ENCODE results near the gene KANSL3.

Gene KANSL3

DNA sequence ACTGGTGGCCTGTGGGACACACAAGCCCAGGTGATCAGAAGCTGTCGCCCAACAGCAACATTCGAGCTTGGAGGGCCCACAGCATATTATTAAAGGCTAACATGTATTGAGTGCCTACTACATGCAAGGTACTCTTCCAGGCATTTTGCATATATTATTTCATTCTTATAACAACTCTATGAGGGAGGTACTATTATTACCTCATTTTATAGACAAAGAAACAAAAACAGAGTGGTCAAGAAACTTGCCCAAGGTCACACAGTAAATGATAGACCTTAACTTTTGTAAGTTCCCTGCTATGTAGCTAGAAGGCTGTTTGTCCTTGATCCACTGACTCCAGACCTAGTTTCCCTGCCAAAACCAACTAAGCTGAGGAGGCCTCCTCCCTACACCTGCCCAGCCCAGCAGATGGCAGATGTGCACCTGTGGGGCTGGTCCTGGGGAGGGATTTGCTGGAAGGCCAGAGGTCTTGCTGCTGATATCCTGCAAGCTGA, 35.7 kb downstream of the KANSL3 start:
- H3K27ac ChIP-seq: no peak overlapping the region
- no peak for TF ChIP-seq ZFX (IDR thresholded peaks at IDR 0.05; ENCODE audit: borderline replicate concordance)
- TF ChIP-seq, protein P1, sequence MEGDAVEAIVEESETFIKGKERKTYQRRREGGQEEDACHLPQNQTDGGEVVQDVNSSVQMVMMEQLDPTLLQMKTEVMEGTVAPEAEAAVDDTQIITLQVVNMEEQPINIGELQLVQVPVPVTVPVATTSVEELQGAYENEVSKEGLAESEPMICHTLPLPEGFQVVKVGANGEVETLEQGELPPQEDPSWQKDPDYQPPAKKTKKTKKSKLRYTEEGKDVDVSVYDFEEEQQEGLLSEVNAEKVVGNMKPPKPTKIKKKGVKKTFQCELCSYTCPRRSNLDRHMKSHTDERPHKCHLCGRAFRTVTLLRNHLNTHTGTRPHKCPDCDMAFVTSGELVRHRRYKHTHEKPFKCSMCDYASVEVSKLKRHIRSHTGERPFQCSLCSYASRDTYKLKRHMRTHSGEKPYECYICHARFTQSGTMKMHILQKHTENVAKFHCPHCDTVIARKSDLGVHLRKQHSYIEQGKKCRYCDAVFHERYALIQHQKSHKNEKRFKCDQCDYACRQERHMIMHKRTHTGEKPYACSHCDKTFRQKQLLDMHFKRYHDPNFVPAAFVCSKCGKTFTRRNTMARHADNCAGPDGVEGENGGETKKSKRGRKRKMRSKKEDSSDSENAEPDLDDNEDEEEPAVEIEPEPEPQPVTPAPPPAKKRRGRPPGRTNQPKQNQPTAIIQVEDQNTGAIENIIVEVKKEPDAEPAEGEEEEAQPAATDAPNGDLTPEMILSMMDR (IDR thresholded peaks at IDR 0.05): peak; percentile 19

DNA sequence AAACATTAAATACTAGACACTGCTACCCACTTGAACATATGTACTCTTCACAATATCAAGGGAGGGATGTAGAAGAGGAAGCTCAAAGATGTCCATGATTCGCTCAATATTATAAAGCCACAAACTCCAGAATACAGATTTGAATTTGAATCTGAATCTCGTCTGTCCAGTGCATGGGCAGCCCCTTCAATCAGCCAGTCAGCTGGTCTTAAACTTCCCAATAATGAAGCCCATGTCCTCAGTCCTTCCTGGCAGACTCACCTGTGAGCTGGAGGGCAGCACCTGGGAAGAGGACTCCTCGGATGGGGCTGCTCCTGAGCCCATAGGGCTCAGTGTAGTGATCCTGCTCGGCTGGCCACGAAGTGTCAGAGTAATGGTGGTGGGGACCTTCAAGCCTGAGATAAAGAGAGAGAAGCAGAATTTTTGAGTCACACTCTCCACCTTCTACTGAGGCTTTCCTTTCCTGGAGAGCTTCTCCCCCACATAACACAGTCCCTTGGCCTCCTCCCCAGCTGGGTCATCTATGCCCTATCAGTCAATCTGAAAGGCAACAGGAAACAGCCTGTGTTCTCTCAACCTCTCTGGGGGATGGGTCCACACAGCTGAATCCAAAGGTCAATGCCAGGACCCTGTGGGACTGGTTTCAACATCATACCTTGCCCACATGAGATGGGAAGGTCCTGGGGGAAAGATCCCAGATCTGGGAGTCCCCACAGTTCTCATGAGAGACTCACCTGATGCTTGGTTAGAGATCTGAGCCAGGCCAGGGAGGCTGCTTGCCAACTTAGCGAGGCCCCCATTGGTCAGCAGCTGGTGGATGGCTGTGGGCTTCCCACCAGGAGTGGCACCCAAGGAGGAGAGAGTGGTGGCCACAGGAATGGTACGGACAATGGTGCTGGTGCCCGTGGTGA, 36.5 kb downstream of the KANSL3 start:
- no peak overlapping the region for H3K27ac ChIP-seq
- TF ChIP-seq, protein P1 (IDR thresholded peaks at IDR 0.05): no peak
- TF ChIP-seq ZFX (IDR thresholded peaks at IDR 0.05; ENCODE audit: borderline replicate concordance): no peak

DNA sequence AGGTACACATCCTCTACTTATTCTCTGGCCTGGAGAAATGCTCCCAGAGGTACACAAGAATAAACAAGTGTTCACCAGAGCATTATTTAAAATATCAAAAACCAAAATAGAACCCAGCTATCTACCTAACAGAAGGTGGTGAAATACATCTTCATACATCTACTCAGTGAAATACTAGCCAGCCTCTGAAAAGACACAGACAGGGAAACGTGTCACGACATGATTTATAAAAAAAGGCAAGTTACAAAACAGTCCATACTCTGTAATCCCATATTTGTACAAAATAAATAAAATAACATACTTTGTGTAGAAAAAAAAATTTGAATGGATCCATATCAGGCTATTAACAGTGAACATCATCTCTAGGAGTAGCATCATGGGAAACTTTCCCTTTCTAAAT, 38.2 kb downstream of the KANSL3 start:
- TF ChIP-seq, protein P1 (IDR thresholded peaks at IDR 0.05): no peak
- no peak for TF ChIP-seq ZFX (IDR thresholded peaks at IDR 0.05; ENCODE audit: borderline replicate concordance)
- H3K27ac ChIP-seq: no peak overlapping the region

DNA sequence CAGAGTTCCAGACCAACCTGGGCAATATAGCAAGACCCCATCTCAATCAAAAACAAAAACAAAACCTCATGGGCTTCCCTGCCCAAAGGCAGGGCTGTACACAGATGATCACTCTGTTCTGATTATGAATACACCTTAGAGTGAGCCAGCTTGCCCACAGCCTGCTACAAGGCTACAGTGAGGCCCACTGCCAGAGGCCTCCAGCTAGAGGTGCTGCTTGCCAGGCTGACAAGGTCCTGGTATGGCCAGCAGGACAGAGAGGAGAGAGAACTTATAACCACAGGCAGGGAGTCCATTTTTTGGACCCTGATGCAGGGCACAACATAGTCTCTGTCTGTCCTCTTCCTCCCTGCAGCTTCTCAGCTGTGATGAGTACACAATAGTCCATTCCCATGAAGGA, 41.5 kb downstream of the KANSL3 start:
- no peak overlapping the region for H3K27ac ChIP-seq
- TF ChIP-seq ZFX (IDR thresholded peaks at IDR 0.05; ENCODE audit: borderline replicate concordance): no peak
- TF ChIP-seq, protein P1 (IDR thresholded peaks at IDR 0.05): no peak

DNA sequence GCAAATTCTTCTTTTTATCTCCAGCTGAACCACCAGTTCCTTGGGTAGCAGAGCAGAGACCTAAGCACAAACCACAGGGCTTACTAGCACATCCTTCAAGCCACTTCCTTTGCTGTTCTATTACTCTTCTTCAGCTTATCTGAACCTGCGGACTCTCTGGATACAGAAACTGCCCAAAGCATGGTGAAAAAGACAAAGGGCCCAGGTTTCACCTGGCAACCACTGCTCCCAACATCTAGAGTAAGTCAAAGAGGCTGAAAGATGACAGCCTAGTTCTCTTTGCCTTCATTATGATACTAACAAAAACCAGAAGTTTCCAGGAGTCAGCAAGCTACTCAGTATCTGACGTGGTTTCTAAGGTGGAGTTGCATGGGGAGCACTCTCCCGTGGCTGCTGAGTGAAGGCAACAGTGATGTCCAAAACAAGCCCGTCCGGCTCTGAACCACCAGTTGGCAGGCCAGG, 43.4 kb downstream of the KANSL3 start:
- TF ChIP-seq, protein P1 (IDR thresholded peaks at IDR 0.05): no peak
- no peak for TF ChIP-seq ZFX (IDR thresholded peaks at IDR 0.05; ENCODE audit: borderline replicate concordance)
- H3K27ac ChIP-seq: no peak overlapping the region

DNA sequence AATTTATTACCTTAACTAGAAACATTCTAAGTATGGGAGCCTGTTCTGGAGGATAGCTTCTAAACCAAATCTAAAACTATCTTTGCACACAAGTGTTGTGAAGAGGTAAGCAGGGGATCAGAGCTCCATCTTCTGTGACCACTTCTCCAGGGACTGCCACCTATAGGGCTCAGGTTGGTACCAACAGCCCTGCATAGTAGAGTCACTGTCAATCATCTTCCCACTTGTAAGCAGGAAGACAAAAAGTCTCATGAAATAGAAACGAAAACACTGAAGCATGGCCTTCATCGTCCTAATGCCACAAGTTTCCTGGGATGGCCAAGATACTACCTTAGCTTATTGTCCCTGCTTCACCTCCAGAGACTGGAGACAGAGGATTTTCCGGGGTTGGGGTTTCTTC, 43.8 kb downstream of the KANSL3 start:
- TF ChIP-seq, protein P1 (IDR thresholded peaks at IDR 0.05): no peak
- TF ChIP-seq ZFX (IDR thresholded peaks at IDR 0.05; ENCODE audit: borderline replicate concordance): no peak
- H3K27ac ChIP-seq: no peak overlapping the region

DNA sequence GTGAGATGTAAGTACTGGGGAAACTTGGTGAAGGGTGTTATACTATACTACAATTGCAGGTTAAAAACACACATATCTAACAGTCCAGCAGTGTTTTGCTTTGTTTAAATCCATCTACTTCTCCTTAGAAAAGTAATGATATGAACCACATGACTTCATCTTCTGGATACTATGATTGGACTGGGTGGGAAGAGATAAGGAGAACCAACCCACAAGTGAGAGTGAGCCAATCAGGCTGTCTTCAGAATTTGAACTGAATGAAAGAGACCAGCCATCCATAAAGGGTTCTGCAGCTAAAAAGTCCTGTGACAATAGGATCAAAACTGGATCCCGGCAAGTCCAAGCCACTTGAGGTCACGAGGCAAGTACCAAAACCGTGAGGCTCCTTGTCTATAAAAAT, 46.6 kb downstream of the KANSL3 start:
- no peak for TF ChIP-seq ZFX (IDR thresholded peaks at IDR 0.05; ENCODE audit: borderline replicate concordance)
- TF ChIP-seq, protein P1 (IDR thresholded peaks at IDR 0.05): no peak

More for the DNA sequence above, 46.6 kb downstream of the KANSL3 start:
- no peak overlapping the region for H3K27ac ChIP-seq
